ENCODE results near the gene FAM222A. TPM values are rescaled to one million over a fixed set of nuclear protein-coding genes. Genes with fewer than 3 reads are reported as not detected.

FAM222A gene
- total RNA-seq, 1 donor from 2014 or later: 2.5 TPM

GRCh38 chr12:109704371-109705098, 9.1 kb upstream of the FAM222A start:
- H3K4me3 ChIP-seq: no peak overlapping the region
- H3K27me3 Mint-ChIP-seq (ENCODE audit: insufficient read depth, low read depth): peaks cover 27% of the 10 kb centered on the region
- H3K27ac ChIP-seq: no peak overlapping the region
- TF ChIP-seq EZH2 (IDR thresholded peaks at IDR 0.05): no peak
- H2AFZ ChIP-seq (replicated peaks): no peak overlapping the region
- no peaks in the 10 kb centered on the region for H4K20me1 ChIP-seq (ENCODE audit: low read depth)
- H3K4me3 Mint-ChIP-seq: no peak overlapping the region
- H3K9me3 Mint-ChIP-seq: no peaks in the 10 kb centered on the region
- H3K4me1 Mint-ChIP-seq: peaks cover 35% of the 10 kb centered on the region
- H3K4me2 ChIP-seq: no peak overlapping the region
- no peaks in the 10 kb centered on the region for H3K9me3 ChIP-seq (ENCODE audit: low read depth)
- no peak overlapping the region for H3K9ac ChIP-seq
- DNase-seq (ENCODE audit: low spot score): no peak
- H3K27ac Mint-ChIP-seq: no peak overlapping the region
- peaks cover 16% of the 10 kb centered on the region for H3F3A ChIP-seq (ENCODE audit: low read depth)
- no peaks in the 10 kb centered on the region for H3K79me2 ChIP-seq (ENCODE audit: low read depth)
- peaks cover 22% of the 10 kb centered on the region for H3K4me1 ChIP-seq
- H3K36me3 Mint-ChIP-seq: no peaks in the 10 kb centered on the region
- no peaks in the 10 kb centered on the region for H3K36me3 ChIP-seq
- no peaks in the 10 kb centered on the region for H3K27me3 ChIP-seq

GRCh38 chr12:109705291-109705690, 8.3 kb upstream of the FAM222A start:
- Mint-ChIP-seq H3K4me1 (peaks cover 42% of the 10 kb centered on the region), H3K27ac (no peak overlapping the region), H3K9me3 (no peaks in the 10 kb centered on the region), H3K36me3 (no peaks in the 10 kb centered on the region), H3K4me3 (no peak overlapping the region), H3K27me3 (ENCODE audit: insufficient read depth, low read depth) (peaks cover 28% of the 10 kb centered on the region)
- Histone ChIP-seq H3K27ac (no peak overlapping the region), H3K36me3 (no peaks in the 10 kb centered on the region), H3K27me3 (no peaks in the 10 kb centered on the region), H3F3A (ENCODE audit: low read depth) (peaks cover 20% of the 10 kb centered on the region), H3K9ac (no peak overlapping the region), H3K4me2 (no peak overlapping the region), H3K79me2 (ENCODE audit: low read depth) (no peaks in the 10 kb centered on the region), H4K20me1 (ENCODE audit: low read depth) (no peaks in the 10 kb centered on the region), H3K4me3 (no peak overlapping the region), H3K4me1 (peaks cover 22% of the 10 kb centered on the region), H2AFZ (replicated peaks) (no peak overlapping the region), H3K9me3 (ENCODE audit: low read depth) (no peaks in the 10 kb centered on the region)
- TF ChIP-seq EZH2phosphoT487 (IDR thresholded peaks at IDR 0.05) (no peak), CTCF (IDR thresholded peaks at IDR 0.05) (no peak), EZH2 (IDR thresholded peaks at IDR 0.05) (no peak)
- no peak for DNase-seq (ENCODE audit: low spot score)

GRCh38 chr12:109706398-109706746, 7.3 kb upstream of the FAM222A start:
- no peaks in the 10 kb centered on the region for H3K9me3 Mint-ChIP-seq
- no peaks in the 10 kb centered on the region for H3K79me2 ChIP-seq (ENCODE audit: low read depth)
- H2AFZ ChIP-seq (replicated peaks): no peak overlapping the region
- H3K27me3 Mint-ChIP-seq (ENCODE audit: insufficient read depth, low read depth): peaks cover 20% of the 10 kb centered on the region
- TF ChIP-seq EZH2 (IDR thresholded peaks at IDR 0.05) (no peak), EZH2phosphoT487 (IDR thresholded peaks at IDR 0.05) (no peak), CTCF (IDR thresholded peaks at IDR 0.05) (no peak)
- peaks cover 11% of the 10 kb centered on the region for H3K27me3 ChIP-seq
- no peak overlapping the region for H3K9ac ChIP-seq
- H3F3A ChIP-seq (ENCODE audit: low read depth): peaks cover 28% of the 10 kb centered on the region
- no peak overlapping the region for H3K4me3 ChIP-seq
- no peaks in the 10 kb centered on the region for H4K20me1 ChIP-seq (ENCODE audit: low read depth)
- H3K4me1 ChIP-seq: peaks cover 22% of the 10 kb centered on the region
- H3K4me2 ChIP-seq: peak overlapping the region; percentile 61
- no peaks in the 10 kb centered on the region for H3K9me3 ChIP-seq (ENCODE audit: low read depth)
- H3K4me3 Mint-ChIP-seq: no peak overlapping the region
- H3K36me3 Mint-ChIP-seq: no peaks in the 10 kb centered on the region
- H3K27ac ChIP-seq: no peak overlapping the region
- H3K36me3 ChIP-seq: no peaks in the 10 kb centered on the region
- H3K27ac Mint-ChIP-seq: no peak overlapping the region
- H3K4me1 Mint-ChIP-seq: peaks cover 45% of the 10 kb centered on the region
- no peak for DNase-seq (ENCODE audit: low spot score)

GRCh38 chr12:109706747-109707469, 6.7 kb upstream of the FAM222A start:
- Mint-ChIP-seq H3K4me3 (peak overlapping the region; percentile 16), H3K27me3 (ENCODE audit: insufficient read depth, low read depth) (peaks cover 17% of the 10 kb centered on the region), H3K27ac (peak overlapping the region; percentile 75), H3K36me3 (no peaks in the 10 kb centered on the region), H3K4me1 (peaks cover 46% of the 10 kb centered on the region), H3K9me3 (no peaks in the 10 kb centered on the region)
- Histone ChIP-seq H3K4me3 (no peak overlapping the region), H3K79me2 (ENCODE audit: low read depth) (no peaks in the 10 kb centered on the region), H4K20me1 (ENCODE audit: low read depth) (no peaks in the 10 kb centered on the region), H3K4me1 (peaks cover 24% of the 10 kb centered on the region), H3K27me3 (peaks cover 16% of the 10 kb centered on the region), H3F3A (ENCODE audit: low read depth) (peaks cover 30% of the 10 kb centered on the region), H3K27ac (no peak overlapping the region), H3K36me3 (no peaks in the 10 kb centered on the region), H3K4me2 (peak overlapping the region; percentile 61), H3K9me3 (ENCODE audit: low read depth) (no peaks in the 10 kb centered on the region), H2AFZ (replicated peaks) (no peak overlapping the region), H3K9ac (no peak overlapping the region)
- DNase-seq (ENCODE audit: low spot score): peak; percentile 76
- TF ChIP-seq EZH2phosphoT487 (IDR thresholded peaks at IDR 0.05): no peak
- no peak for TF ChIP-seq EZH2 (IDR thresholded peaks at IDR 0.05)
- no peak for TF ChIP-seq CTCF (IDR thresholded peaks at IDR 0.05)
